OCI-LY1 (cell line): ENCODE measurements around the gene SMG5.
A peak's percentile ranks its signal among the peaks of the same experiment; 100 is the strongest.

Experiments used
- H2AFZ ChIP-seq: fragments of 200-600 bp; sonication (generic), shearing (Covaris generic); 2 replicates; pipeline ENCODE4 v1.6.0; 2014; ENCODE audit warnings: antibody characterized with exemption, mild to moderate bottlenecking, low read length
- H3F3A ChIP-seq: fragments of 200-600 bp; sonication (generic), shearing (Covaris generic); 2 replicates; pipeline ENCODE4 v1.6.0; 2014; ENCODE audit warnings: mild to moderate bottlenecking, antibody characterized with exemption, low read length, moderate library complexity; ENCODE audit not compliant: insufficient read depth
- H3K27ac ChIP-seq: fragments of 200-600 bp; sonication (generic); 2 replicates; pipeline ENCODE4 v1.5.1; 2014; ENCODE audit warnings: low read length, mixed run types, mild to moderate bottlenecking, low read depth; ENCODE audit not compliant: poor library complexity, severe bottlenecking
- H3K27me3 ChIP-seq: fragments of 200-600 bp; sonication (generic); 2 replicates; pipeline ENCODE4 v1.6.0; 2014; ENCODE audit warnings: antibody characterized with exemption, mild to moderate bottlenecking, low read length, moderate library complexity; ENCODE audit not compliant: insufficient read depth
- H3K36me3 ChIP-seq: fragments of 200-600 bp; sonication (generic); 2 replicates; pipeline ENCODE4 v1.6.1; 2014; ENCODE audit warnings: mild to moderate bottlenecking, antibody characterized with exemption, low read length, moderate library complexity, mixed read lengths; ENCODE audit not compliant: insufficient read depth
- H3K4me1 ChIP-seq: fragments of 200-600 bp; sonication (generic); 2 replicates; pipeline ENCODE4 v1.5.1; 2014; ENCODE audit warnings: mild to moderate bottlenecking, low read length, moderate library complexity; ENCODE audit not compliant: insufficient read depth, severe bottlenecking
- H3K4me2 ChIP-seq: fragments of 200-600 bp; sonication (generic), shearing (Covaris generic); 2 replicates; pipeline ENCODE4 v1.6.1; 2014; ENCODE audit warnings: low read length
- H3K4me3 ChIP-seq: fragments of 200-600 bp; sonication (generic); 2 replicates; pipeline ENCODE4 v1.5.1; 2014; ENCODE audit warnings: low read length, low read depth, mild to moderate bottlenecking, mixed read lengths; ENCODE audit not compliant: poor library complexity, severe bottlenecking
- H3K79me2 ChIP-seq: fragments of 200-600 bp; shearing (Covaris generic); 2 replicates; pipeline ENCODE4 v1.6.1; 2016; ENCODE audit warnings: mixed run types, low read length, mixed read lengths; ENCODE audit not compliant: insufficient read depth
- H3K9ac ChIP-seq: fragments of 200-600 bp; sonication (generic), shearing (Covaris generic); 2 replicates; pipeline ENCODE4 v1.6.1; 2014; ENCODE audit warnings: mild to moderate bottlenecking, low read length, mixed read lengths
- H3K9me2 ChIP-seq: fragments of 200-600 bp; sonication (generic), shearing (Covaris generic); 2 replicates; pipeline ENCODE4 v1.6.1; 2014; ENCODE audit warnings: low read depth, mild to moderate bottlenecking, low read length, mixed read lengths
- H3K9me3 ChIP-seq: fragments of 200-600 bp; shearing (Covaris generic); 2 replicates; pipeline ENCODE4 v1.6.1; 2014; ENCODE audit warnings: low read length, mixed read lengths
- H4K20me1 ChIP-seq: fragments of 200-600 bp; sonication (generic), shearing (Covaris generic); 2 replicates; pipeline ENCODE4 v1.6.0; 2016; ENCODE audit warnings: mild to moderate bottlenecking, low read length; ENCODE audit not compliant: insufficient read depth
- CTCF ChIP-seq: fragments of 200-600 bp; sonication (generic), shearing (Covaris generic); IDR thresholded peaks from 2 replicates; pipeline ENCODE4 v1.5.1; 2017; ENCODE audit warnings: mild to moderate bottlenecking, antibody characterized with exemption, low read length, moderate library complexity, mixed read lengths
- EZH2 ChIP-seq: fragments of 200-600 bp; sonication (generic), shearing (Covaris generic); IDR thresholded peaks from 2 replicates; pipeline ENCODE4 v1.8.0; 2017; ENCODE audit warnings: borderline replicate concordance, mixed run types, mild to moderate bottlenecking, antibody characterized with exemption, low read length, moderate library complexity, mixed read lengths

The SMG5 gene

GRCh38 chr1:156293098-156293434, 10.4 kb upstream of the SMG5 start:
- Histone ChIP-seq H3K9me3 (no peaks in the 10 kb centered on the region), H3K79me2 (no peaks in the 10 kb centered on the region), H3K4me2 (no peak overlapping the region), H3K9ac (no peak overlapping the region), H3K27ac (no peak overlapping the region), H4K20me1 (no peaks in the 10 kb centered on the region), H3F3A (no peaks in the 10 kb centered on the region), H3K4me3 (no peak overlapping the region), H3K36me3 (no peaks in the 10 kb centered on the region), H2AFZ (no peak overlapping the region), H3K27me3 (no peaks in the 10 kb centered on the region), H3K4me1 (peaks cover 23% of the 10 kb centered on the region), H3K9me2 (no peaks in the 10 kb centered on the region)
- TF ChIP-seq CTCF (no peak), EZH2 (no peak)

GRCh38 chr1:156291226-156292061, 8.8 kb upstream of the SMG5 start:
- TF ChIP-seq EZH2 (no peak), CTCF (no peak)
- H3K79me2 ChIP-seq = no peaks in the 10 kb centered on the region
- peaks cover 23% of the 10 kb centered on the region for H3K4me1 ChIP-seq
- peak overlapping the region; percentile 64 for H3K4me2 ChIP-seq
- H4K20me1 ChIP-seq = no peaks in the 10 kb centered on the region
- no peaks in the 10 kb centered on the region for H3K36me3 ChIP-seq
- no peaks in the 10 kb centered on the region for H3F3A ChIP-seq
- peak overlapping the region; percentile 34; the same call in 1 of the 2 replicates for H3K9ac ChIP-seq
- no peak overlapping the region for H2AFZ ChIP-seq
- H3K9me2 ChIP-seq = no peaks in the 10 kb centered on the region
- no peaks in the 10 kb centered on the region for H3K9me3 ChIP-seq
- no peak overlapping the region for H3K27ac ChIP-seq
- no peaks in the 10 kb centered on the region for H3K27me3 ChIP-seq
- H3K4me3 ChIP-seq = peak overlapping the region; percentile 48

- Histone ChIP-seq H3K9me3 (no peaks in the 10 kb centered on the region), H3K9me2 (no peaks in the 10 kb centered on the region), H3K79me2 (no peaks in the 10 kb centered on the region), H3K27ac (no peak overlapping the region), H3F3A (no peaks in the 10 kb centered on the region), H3K4me2 (no peak overlapping the region), H3K4me3 (no peak overlapping the region), H3K9ac (no peak overlapping the region), H3K27me3 (no peaks in the 10 kb centered on the region), H3K4me1 (peaks cover 12% of the 10 kb centered on the region), H2AFZ (no peak overlapping the region), H4K20me1 (no peaks in the 10 kb centered on the region), H3K36me3 (no peaks in the 10 kb centered on the region)
- TF ChIP-seq EZH2 (no peak), CTCF (no peak)
These were observed 7.2 kb upstream of the SMG5 start for GRCh38 chr1:156289857-156290256.
